GM21825 (cell line): ENCODE measurements around the gene ZBTB16.

ENCODE experiments used
- ATAC-seq: cut with Tn5 transposase; IDR thresholded peaks from one replicate; pipeline ENCODE4 v1.9.1; 2021; ENCODE audit warnings: mild to moderate bottlenecking, moderate library complexity; ENCODE audit not compliant: unreplicated experiment

ZBTB16 gene

GRCh38 chr11:114164546-114164945, 105.0 kb downstream of the ZBTB16 start:
- no peak for ATAC-seq

- no peak for ATAC-seq
Observed at GRCh38 chr11:114165326-114166230, 106.1 kb downstream of the ZBTB16 start.

GRCh38 chr11:114166362-114166761, 106.9 kb downstream of the ZBTB16 start:
- ATAC-seq: no peak

DNA sequence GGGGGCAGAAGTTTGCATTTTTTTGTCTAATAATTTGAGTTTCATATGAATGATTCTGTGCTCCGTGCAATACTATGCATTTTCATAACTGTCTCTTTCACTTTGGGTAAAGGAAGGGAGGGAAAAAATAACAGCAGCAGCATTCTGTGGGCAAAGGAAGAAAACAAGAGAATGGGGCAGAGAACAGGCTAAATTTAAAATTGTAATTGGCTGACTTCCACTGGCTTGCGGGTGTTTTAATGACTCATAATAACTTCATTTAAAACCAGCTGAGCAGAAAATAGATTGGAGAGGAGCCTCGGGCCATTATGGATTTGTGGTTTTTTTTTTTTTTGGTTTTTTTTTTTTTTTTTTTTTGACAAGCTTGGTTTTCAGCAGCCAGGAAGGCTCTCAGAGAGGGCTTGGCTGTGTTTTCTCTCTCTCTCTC, 107.4 kb downstream of the ZBTB16 start:
- no peak for ATAC-seq

DNA sequence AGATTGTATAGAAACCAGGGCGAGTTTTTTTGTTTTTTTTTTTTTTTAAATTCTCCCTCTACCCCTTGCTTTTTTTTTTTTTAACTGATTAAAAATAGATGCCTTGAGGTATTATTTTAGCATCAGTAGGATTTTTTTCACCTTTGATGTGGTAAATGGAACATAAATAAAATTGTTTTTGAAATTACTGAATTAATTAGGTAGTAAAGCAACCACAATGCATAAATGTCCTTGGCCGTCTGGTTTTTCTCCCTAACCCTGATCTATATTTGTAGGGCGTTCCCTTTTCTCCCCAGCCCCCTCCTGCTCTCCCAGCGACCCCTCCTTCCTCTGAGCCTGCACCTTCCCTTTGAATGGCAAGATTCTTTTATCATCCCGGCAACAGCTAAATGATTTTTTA, 107.8 kb downstream of the ZBTB16 start:
- no peak for ATAC-seq

- ATAC-seq: no peak
Observed at GRCh38 chr11:114167771-114168448, 108.4 kb downstream of the ZBTB16 start.

GRCh38 chr11:114168691-114169090, 109.2 kb downstream of the ZBTB16 start:
- ATAC-seq: no peak

- ATAC-seq: no peak
Observed at GRCh38 chr11:114169321-114169749, 109.8 kb downstream of the ZBTB16 start.

- no peak for ATAC-seq
Observed at GRCh38 chr11:114169821-114170220, 110.3 kb downstream of the ZBTB16 start.

DNA sequence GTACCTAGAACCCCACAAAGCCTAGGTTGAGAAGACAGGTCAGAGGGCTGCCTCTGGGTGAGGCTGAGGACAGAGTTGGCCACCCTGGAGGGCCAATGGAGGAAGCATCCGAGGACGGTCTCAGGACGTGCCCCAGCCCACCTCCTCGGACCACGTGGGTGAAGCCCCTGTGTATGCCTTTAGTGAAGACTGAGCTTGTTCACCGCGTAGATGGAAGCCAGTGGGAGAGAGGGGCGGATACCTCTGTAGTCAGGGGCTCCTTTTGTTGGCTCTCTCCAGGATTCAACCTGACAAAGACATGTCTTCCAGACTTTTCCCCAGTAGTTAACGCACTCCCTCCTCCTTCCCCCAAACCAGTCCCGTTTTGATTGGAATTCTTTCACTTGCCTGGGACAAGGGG, 110.7 kb downstream of the ZBTB16 start:
- ATAC-seq: no peak

DNA sequence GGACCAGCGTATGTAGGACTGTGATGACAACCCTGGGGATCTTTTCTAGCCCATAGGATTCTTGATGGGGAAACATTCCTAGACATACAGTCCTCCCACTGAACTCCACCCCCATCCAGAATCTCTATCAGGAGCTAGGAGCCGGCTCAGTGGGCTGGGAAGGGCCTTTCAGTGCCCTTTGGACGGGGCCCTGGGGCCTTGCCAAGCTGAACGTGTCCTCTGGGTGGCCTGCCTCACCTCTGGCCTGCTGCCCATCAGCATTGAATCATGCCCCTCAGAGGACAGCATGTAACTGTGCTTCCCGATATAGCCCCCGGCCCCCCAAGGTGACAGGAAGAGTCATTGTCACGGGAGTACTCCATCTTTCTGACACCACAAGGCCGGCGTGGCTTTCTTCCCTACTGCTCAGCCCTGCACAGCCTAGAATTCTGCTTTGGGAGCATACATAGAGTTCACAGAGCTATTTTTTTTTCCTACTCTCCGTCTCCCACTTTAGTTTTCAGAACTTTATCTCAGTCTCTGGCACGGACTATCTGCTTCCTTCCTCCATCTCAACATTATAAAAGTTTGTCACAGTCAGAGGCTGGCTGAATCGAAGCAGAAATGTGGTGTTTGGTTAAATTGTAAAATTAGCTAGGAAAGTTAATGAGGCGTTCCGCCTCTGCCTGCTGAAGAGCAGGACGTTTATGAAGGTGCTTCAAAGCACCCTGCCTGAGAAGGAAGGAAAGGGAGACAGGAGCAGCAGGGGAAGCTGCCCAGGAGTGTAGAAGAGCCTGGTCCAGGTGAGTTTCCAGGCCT, 111.9 kb downstream of the ZBTB16 start:
- ATAC-seq: no peak

DNA sequence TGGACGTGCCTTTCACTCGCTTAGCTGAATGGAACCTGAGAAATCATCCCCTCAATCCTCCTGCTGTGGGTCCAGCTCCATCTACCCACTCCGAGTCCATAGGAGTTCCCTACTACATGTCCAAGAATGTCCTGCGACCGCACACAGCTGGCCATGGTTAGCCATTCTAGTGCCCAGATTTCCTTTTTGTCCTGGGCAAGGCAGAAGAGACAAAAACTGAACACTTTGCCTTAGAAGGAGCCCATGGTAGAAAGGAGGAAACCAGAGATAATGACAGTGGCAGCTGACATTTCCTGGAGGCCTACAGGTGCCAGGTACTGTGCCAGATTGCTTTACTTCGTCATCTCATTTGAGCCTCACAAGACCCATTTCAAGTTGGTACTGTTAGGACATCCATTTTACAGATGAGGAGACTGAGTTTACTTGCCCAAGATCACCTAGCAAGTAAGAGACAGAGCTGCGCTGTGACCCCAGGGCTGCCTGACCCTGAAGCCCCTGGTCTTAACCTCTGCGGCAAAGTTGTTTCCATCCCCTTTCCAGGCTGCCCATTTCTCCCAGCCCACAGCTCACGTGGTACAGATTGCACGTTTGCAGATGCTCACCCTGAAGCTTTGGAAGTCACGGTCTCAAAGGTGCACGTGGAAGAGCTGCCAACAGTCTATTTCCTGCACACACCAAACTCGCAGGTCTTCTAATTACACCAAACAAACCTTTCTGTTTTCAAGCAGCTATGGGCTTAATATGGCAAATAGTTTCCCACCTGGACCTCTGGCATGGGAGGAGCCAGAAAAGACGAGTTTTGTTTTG, 112.7 kb downstream of the ZBTB16 start:
- no peak for ATAC-seq

- no peak for ATAC-seq
Observed at GRCh38 chr11:114172871-114173444, 113.4 kb downstream of the ZBTB16 start.

GRCh38 chr11:114173843-114174242, 114.3 kb downstream of the ZBTB16 start:
- no peak for ATAC-seq

GRCh38 chr11:114174712-114175495, 115.4 kb downstream of the ZBTB16 start:
- no peak for ATAC-seq

GRCh38 chr11:114175706-114176105, 116.2 kb downstream of the ZBTB16 start:
- ATAC-seq: no peak

- no peak for ATAC-seq
Observed at GRCh38 chr11:114176321-114176720, 116.8 kb downstream of the ZBTB16 start.

DNA sequence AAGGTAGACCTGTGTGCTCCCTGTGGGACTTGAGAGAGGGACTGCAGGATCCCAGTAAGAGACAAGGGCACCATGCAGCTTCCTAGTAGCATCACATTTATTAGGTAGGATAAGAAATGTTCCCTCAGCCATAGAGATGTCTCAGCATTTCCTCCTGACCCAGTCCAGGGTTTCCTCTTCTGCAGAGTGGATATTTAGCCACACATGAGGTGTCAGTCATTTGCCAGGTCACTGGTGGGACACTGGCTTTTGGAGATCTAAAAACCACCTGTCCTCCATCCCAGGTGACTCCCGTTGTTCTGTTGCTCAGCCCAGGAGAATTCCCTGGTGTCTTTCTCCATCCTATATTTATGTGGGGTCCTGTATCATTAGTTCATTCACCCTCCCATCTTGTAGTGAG, 119.1 kb downstream of the ZBTB16 start:
- no peak for ATAC-seq

GRCh38 chr11:114179234-114179941, 119.9 kb downstream of the ZBTB16 start:
- no peak for ATAC-seq
